H1 (cell line): ENCODE results near the gene DNAH1. TPM values are rescaled to one million over a fixed set of nuclear protein-coding genes. Genes with fewer than 3 reads are reported as not detected.
A peak's percentile ranks its signal among the peaks of the same experiment; 100 is the strongest.

ENCODE experiments used
- CTCF ChIA-PET: fragments of 300-600 bp; sonication (Branson Sonifier 250); formaldehyde crosslinking; loops from one replicate; lab custom pipeline; 2021; ENCODE audit not compliant: partially characterized antibody; lab: Charles Lee
- POLR2A ChIA-PET: fragments of 300-600 bp; sonication (Branson Sonifier 250); formaldehyde crosslinking; loops from one replicate; lab custom pipeline; 2021; ENCODE audit warnings: inconsistent platforms; ENCODE audit not compliant: partially characterized antibody; lab: Charles Lee
- DNase-seq, 2 experiments: peaks; one replicate each; pipeline versions ENCODE4 v3.0.0 to v3.0.0-alpha.2; 2010 to 2022; ENCODE audit warnings: low spot score in 2 of 2, low read depth in 1 of 2, mixed read lengths in 1 of 2
- FAIRE-seq: peaks from 2 replicates; lab custom pipeline; 2011; peaks lifted over from hg19 to GRCh38; lab: Jason Lieb, UNC
- H2AFZ ChIP-seq: 2 replicates; pipeline ENCODE4 v1.8.1; 2012; ENCODE audit warnings: low read length, inconsistent platforms
- H2AK5ac ChIP-seq: 2 replicates; pipeline ENCODE4 v1.6.1; 2013; ENCODE audit warnings: low read depth, low read length
- H2BK120ac ChIP-seq: replicated peaks from 2 replicates; pipeline ENCODE3; 2013; ENCODE audit warnings: low read depth, low read length, inconsistent platforms
- H2BK12ac ChIP-seq: 2 replicates; pipeline ENCODE4 v1.6.1; 2013; ENCODE audit warnings: low read depth, low read length
- H2BK15ac ChIP-seq: 2 replicates; pipeline ENCODE4 v1.6.1; 2013; ENCODE audit warnings: low read length
- H2BK20ac ChIP-seq: 2 replicates; pipeline ENCODE4 v1.6.1; 2013; ENCODE audit warnings: low read length
- H2BK5ac ChIP-seq: 2 replicates; pipeline ENCODE4 v1.6.1; 2013; ENCODE audit warnings: low read depth, low read length
- H3K14ac ChIP-seq: 2 replicates; pipeline ENCODE4 v1.6.1; 2013; ENCODE audit warnings: inconsistent platforms; ENCODE audit not compliant: insufficient read length
- H3K18ac ChIP-seq: 2 replicates; pipeline ENCODE4 v1.6.1; 2013; ENCODE audit warnings: low read length; ENCODE audit errors: extremely low read depth
- H3K23ac ChIP-seq: 2 replicates; pipeline ENCODE4 v1.6.1; 2013; ENCODE audit warnings: inconsistent platforms; ENCODE audit not compliant: insufficient read length
- H3K23me2 ChIP-seq: 2 replicates; pipeline ENCODE4 v1.6.1; 2013; ENCODE audit warnings: low read depth, low read length
- H3K27ac ChIP-seq: 2 replicates; pipeline ENCODE4 v1.6.1; 2011; ENCODE audit warnings: low read depth, low read length, inconsistent platforms
- H3K27me3 ChIP-seq, 4 experiments: replicated peaks in 1 of 4; 1 replicate in 1 of 4; 2 replicates in 3 of 4; pipeline versions ENCODE4 v1.6.1 to v1.8.1; 2011 to 2013; ENCODE audit warnings: low read length in 3 of 4, mild to moderate bottlenecking in 3 of 4, inconsistent platforms in 2 of 4, mixed read lengths in 2 of 4, moderate library complexity in 1 of 4; ENCODE audit not compliant: control insufficient read depth in 3 of 4, insufficient read depth in 3 of 4; ENCODE audit errors: extremely low read depth in 1 of 4
- H3K36me3 ChIP-seq, 4 experiments: 2 replicates each; pipeline versions ENCODE4 v1.6.1 to v1.8.1; 2011 to 2013; ENCODE audit warnings: mild to moderate bottlenecking in 4 of 4, low read length in 3 of 4, moderate library complexity in 2 of 4, control low read depth in 1 of 4, inconsistent platforms in 1 of 4; ENCODE audit not compliant: insufficient read depth in 4 of 4, control insufficient read depth in 2 of 4
- H3K4ac ChIP-seq: replicated peaks from 2 replicates; pipeline ENCODE3; 2013; ENCODE audit warnings: low read length, low read depth, mixed read lengths, inconsistent platforms; ENCODE audit not compliant: insufficient read length
- H3K4me1 ChIP-seq, 4 experiments: replicated peaks in 1 of 4; 1 replicate in 1 of 4; 2 replicates in 3 of 4; pipeline versions ENCODE4 v1.6.1 to v1.8.1; 2011 to 2013; ENCODE audit warnings: low read length in 3 of 4, inconsistent platforms in 2 of 4, mixed read lengths in 1 of 4; ENCODE audit not compliant: insufficient read depth in 4 of 4, control insufficient read depth in 3 of 4
- H3K4me2 ChIP-seq, 2 experiments: 2 replicates each; pipeline versions ENCODE4 v1.6.1 to v1.8.1; 2011 to 2013; ENCODE audit warnings: low read depth in 2 of 2, low read length in 2 of 2, control low read depth in 1 of 2, inconsistent platforms in 1 of 2, mild to moderate bottlenecking in 1 of 2; ENCODE audit not compliant: insufficient read depth in 1 of 2
- H3K4me3 ChIP-seq, 4 experiments: fragments of 200-600, 300-600 bp in 1 of 4; sonication (generic), shearing (Covaris generic), sonication (Bioruptor Twin) in 1 of 4; 2 replicates each; pipeline versions ENCODE4 v1.5.1 to v1.8.1; 2011 to 2016; ENCODE audit warnings: low read length in 4 of 4, low read depth in 3 of 4, control low read depth in 2 of 4, inconsistent platforms in 2 of 4, mild to moderate bottlenecking in 2 of 4, mixed read lengths in 1 of 4, moderate library complexity in 1 of 4; ENCODE audit not compliant: insufficient read depth in 2 of 4; ENCODE audit errors: extremely low read depth in 1 of 4
- H3K56ac ChIP-seq: replicated peaks from 2 replicates; pipeline ENCODE3; 2013; ENCODE audit warnings: low read depth, mild to moderate bottlenecking, mixed read lengths, low read length, inconsistent platforms; ENCODE audit not compliant: insufficient read length
- H3K79me1 ChIP-seq: 2 replicates; pipeline ENCODE4 v1.6.1; 2013; ENCODE audit warnings: low read depth, low read length, control low read depth
- H3K79me2 ChIP-seq, 2 experiments: 2 replicates each; pipeline versions ENCODE4 v1.6.1 to v1.8.1; 2012 to 2013; ENCODE audit warnings: low read length in 2 of 2, mild to moderate bottlenecking in 2 of 2, inconsistent platforms in 1 of 2; ENCODE audit not compliant: insufficient read depth in 2 of 2, control insufficient read depth in 1 of 2
- H3K9ac ChIP-seq, 4 experiments: replicated peaks in 1 of 4; 1 replicate in 1 of 4; 2 replicates in 3 of 4; pipeline versions ENCODE4 v1.6.1 to v1.8.1; 2011 to 2013; ENCODE audit warnings: low read depth in 3 of 4, low read length in 3 of 4, control low read depth in 2 of 4, mild to moderate bottlenecking in 2 of 4, moderate library complexity in 2 of 4, inconsistent platforms in 1 of 4; ENCODE audit errors: extremely low read depth in 1 of 4
- H3K9me3 ChIP-seq, 2 experiments: 2 replicates each; pipeline versions ENCODE4 v1.6.1 to v1.8.1; 2012 to 2013; ENCODE audit warnings: mild to moderate bottlenecking in 2 of 2, moderate library complexity in 2 of 2, control low read depth in 1 of 2, inconsistent platforms in 1 of 2, low read depth in 1 of 2, low read length in 1 of 2, mixed read lengths in 1 of 2; ENCODE audit not compliant: insufficient read depth in 2 of 2
- H4K20me1 ChIP-seq, 2 experiments: replicated peaks in 1 of 2; 2 replicates each; pipeline versions ENCODE3 to v1.8.1; 2011 to 2013; ENCODE audit warnings: inconsistent platforms in 2 of 2, low read length in 2 of 2, mild to moderate bottlenecking in 1 of 2; ENCODE audit not compliant: insufficient read depth in 2 of 2, control insufficient read depth in 1 of 2
- H4K5ac ChIP-seq: 2 replicates; pipeline ENCODE4 v1.6.1; 2013; ENCODE audit warnings: low read length, low read depth, mixed read lengths, inconsistent platforms; ENCODE audit not compliant: insufficient read length
- H4K8ac ChIP-seq: 2 replicates; pipeline ENCODE4 v1.8.0; 2013; ENCODE audit warnings: mild to moderate bottlenecking, moderate library complexity, low read length, inconsistent platforms; ENCODE audit not compliant: insufficient read depth; ENCODE audit errors: extremely low read depth
- H4K91ac ChIP-seq: replicated peaks from 2 replicates; pipeline ENCODE3; 2013; ENCODE audit warnings: low read length, mixed read lengths, inconsistent platforms; ENCODE audit not compliant: insufficient read length
- ASH2L ChIP-seq: fragments of 200-600, 300-600 bp; sonication (generic); IDR thresholded peaks from one replicate; pipeline ENCODE4 v1.7.1; 2017; ENCODE audit warnings: low read length
- BACH1 ChIP-seq: IDR thresholded peaks from 2 replicates; pipeline ENCODE4 v1.6.1; 2012; ENCODE audit warnings: low read length, improper control_type of control experiment
- JUN ChIP-seq: IDR thresholded peaks from 2 replicates; pipeline ENCODE4 v1.6.1; 2011; ENCODE audit warnings: low read depth, mild to moderate bottlenecking, improper control_type of control experiment, low read length
- POLR2A ChIP-seq, 2 experiments: IDR thresholded peaks; 1 replicate in 1 of 2; 2 replicates in 1 of 2; pipeline ENCODE4 v1.6.1; 2011; ENCODE audit warnings: low read depth in 2 of 2, low read length in 2 of 2, mild to moderate bottlenecking in 2 of 2; ENCODE audit errors: control extremely low read depth in 1 of 2
- POLR2AphosphoS5 ChIP-seq: IDR thresholded peaks from 2 replicates; pipeline ENCODE4 v1.6.1; 2011; ENCODE audit warnings: low read depth, low read length
- POU5F1 ChIP-seq: IDR thresholded peaks from 2 replicates; pipeline ENCODE4 v1.6.1; 2011; ENCODE audit warnings: low read depth, mild to moderate bottlenecking, low read length, moderate library complexity
- RXRA ChIP-seq: IDR thresholded peaks from 2 replicates; pipeline ENCODE4 v1.6.1; 2011; ENCODE audit warnings: low read depth, mild to moderate bottlenecking, low read length, moderate library complexity; ENCODE audit not compliant: insufficient read depth
- SIRT6 ChIP-seq: IDR thresholded peaks from one replicate; pipeline ENCODE4 v1.7.1; 2012; ENCODE audit warnings: low read length, inconsistent platforms
- SP2 ChIP-seq: IDR thresholded peaks from 2 replicates; pipeline ENCODE4 v1.6.1; 2012; ENCODE audit warnings: mild to moderate bottlenecking, low read length, inconsistent platforms
- WGBS, 2 experiments: shearing (Covaris generic) in 1 of 2; methylation state at CpG; one replicate each; pipeline versions ENCODE4 v1.1.6 to v1.1.7; 2013 to 2015; ENCODE audit warnings: low lambda C conversion rate in 2 of 2, mixed read lengths in 2 of 2, inconsistent platforms in 1 of 2, low coverage in 1 of 2, missing lambda C conversion rate in 1 of 2; ENCODE audit not compliant: insufficient replicate concordance in 2 of 2, insufficient coverage in 1 of 2, insufficient read length in 1 of 2; ENCODE audit errors: extremely low coverage in 1 of 2, missing lambda C conversion rate in 1 of 2; 5-methylcytosine and 5-hydroxymethylcytosine counted together
- polyA plus RNA-seq, 7 experiments: library from polyadenylated mRNA; depleted of rRNA in 3 of 7; stranded (reverse) in 5 of 7; unstranded in 2 of 7; fragments of >200 nt in 5 of 7; fragments of 200-250 nt in 2 of 7; gene quantifications; 1 replicate in 5 of 7; 2 replicates in 1 of 7; 4 replicates in 1 of 7; pipeline versions ENCODE4 v1.2.1 to v1.2.3, GENCODE V29; 2011 to 2013; ENCODE audit warnings: missing spikeins in 2 of 7, mixed read lengths in 2 of 7
- total RNA-seq: library from RNA; stranded (reverse); fragmentation: NEBNext Ultra II Directional; extraction: Animal tissue kit (Norgen Biotek cat#: 25700); gene quantifications from 2 replicates; pipeline ENCODE4 v1.2.1, GENCODE V29; 2021
- TF ChIP-seq, protein P1 (sequence below), 3 experiments: IDR thresholded peaks; 1 replicate in 2 of 3; 2 replicates in 1 of 3; pipeline versions ENCODE4 v1.5.1 to v1.6.1; 2011; ENCODE audit warnings: low read length in 3 of 3, mild to moderate bottlenecking in 3 of 3, inconsistent platforms in 2 of 3, low read depth in 1 of 3, moderate library complexity in 1 of 3; ENCODE audit not compliant: insufficient read depth in 1 of 3; ENCODE audit errors: control extremely low read depth in 1 of 3

DNAH1 gene
- total and polyA plus RNA-seq, 2 of the 8 experiments (the other 6 are each of a cell fraction or from before 2014, with no cell fraction given), result 1.0 to 1.5 TPM

DNA sequence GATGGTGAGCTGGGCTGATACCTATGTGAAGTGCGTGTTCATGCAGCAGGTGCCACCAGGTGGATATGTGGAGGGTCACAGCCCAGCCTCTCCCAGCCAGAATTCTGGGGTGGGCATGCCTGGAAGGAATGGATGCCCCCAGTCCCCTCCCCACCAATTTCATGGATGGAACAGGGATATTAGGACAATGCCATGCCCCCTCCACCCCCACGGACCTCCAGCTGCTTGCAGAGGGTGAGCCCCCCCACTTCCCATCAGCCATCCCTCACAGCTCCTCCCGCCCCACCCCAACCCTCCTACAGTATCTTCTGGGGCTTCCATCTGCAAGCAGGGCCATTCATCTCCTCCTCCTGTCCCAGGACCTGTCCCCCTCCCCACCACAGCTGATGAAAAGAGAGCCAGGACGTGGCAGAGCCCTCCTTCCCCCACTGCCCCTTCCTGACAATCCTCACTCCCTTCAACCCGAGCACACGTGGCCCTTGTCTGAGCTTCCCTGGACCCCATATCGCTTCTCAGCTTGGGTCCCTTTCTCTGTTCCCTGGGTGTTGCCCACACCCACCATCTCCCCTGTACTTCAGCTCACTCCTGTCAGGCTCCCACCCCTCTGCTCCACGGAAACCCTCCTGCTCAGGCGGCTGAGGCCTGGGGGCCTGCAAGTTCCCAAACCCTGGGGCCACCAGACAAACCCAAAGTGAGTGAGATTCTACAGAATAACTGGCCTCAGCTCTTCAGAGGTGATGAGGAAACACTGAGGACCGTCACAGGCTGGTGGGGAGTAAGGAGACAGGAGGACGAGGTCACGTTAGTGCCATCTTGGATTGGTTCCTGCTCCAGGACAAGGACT, 131.6 kb downstream of the DNAH1 start:
- Histone ChIP-seq H3K23ac (no peak overlapping the region), H3K56ac (no peak overlapping the region), H3K27ac (no peak overlapping the region), H2AFZ (no peak overlapping the region), H3K18ac (no peak overlapping the region), H3K9ac (no peak overlapping the region), H3K4ac (no peak overlapping the region), H4K91ac (peak overlapping the region; percentile 17), H3K23me2 (peaks cover 4% of the 10 kb centered on the region; the same call in 1 of the 2 replicates), H2BK120ac (no peak overlapping the region), H4K8ac (peak overlapping the region; percentile 32; the same call in 1 of the 2 replicates), H3K4me1 (peaks cover 0 to 18% (median 10%) of the 10 kb centered on the region in 4 experiments; a peak in 5 of 7 replicates), H2BK20ac (no peak overlapping the region; the same call in 1 of the 2 replicates), H4K20me1 (no peaks in the 10 kb centered on the region), H3K27me3 (0 out of 7 replicates have a peak, but pooled peaks cover 0 to 2% (median 0%) of the 10 kb centered on the region in 4 experiments), H3K4me3 (no peak overlapping the region), H2BK5ac (0 out of 2 replicates have a peak overlapping the region, but pooled peaks have one; percentile 31), H3K36me3 (no peaks in the 10 kb centered on the region), H3K4me2 (no peak overlapping the region), H2AK5ac (no peak overlapping the region), H2BK12ac (peak overlapping the region; percentile 18), H3K9me3 (no peaks in the 10 kb centered on the region), H3K79me2 (no peaks in the 10 kb centered on the region)
- POLR2A ChIA-PET, result interaction anchor here (1.5 to 12.3 kb wide), 4 partner anchors 12 to 148 kb away, joined by 4 to 112 read pairs (median 6); no protein-coding TSS in a partner anchor
- CTCF ChIA-PET, result interaction anchor here (0.6 to 12.8 kb wide), 31 partner anchors 10 to 382 kb away, joined by 3 to 109 read pairs (median 5); partner anchors contain the start of genes STAB1 and TLR9
- no peak for DNase-seq
- WGBS, 2 experiments, result 80% methylated on average over 11 of the region's 12 CpGs; no CpG with 5 or more reads in 1 of the 2 experiments
- TF ChIP-seq, protein P1, sequence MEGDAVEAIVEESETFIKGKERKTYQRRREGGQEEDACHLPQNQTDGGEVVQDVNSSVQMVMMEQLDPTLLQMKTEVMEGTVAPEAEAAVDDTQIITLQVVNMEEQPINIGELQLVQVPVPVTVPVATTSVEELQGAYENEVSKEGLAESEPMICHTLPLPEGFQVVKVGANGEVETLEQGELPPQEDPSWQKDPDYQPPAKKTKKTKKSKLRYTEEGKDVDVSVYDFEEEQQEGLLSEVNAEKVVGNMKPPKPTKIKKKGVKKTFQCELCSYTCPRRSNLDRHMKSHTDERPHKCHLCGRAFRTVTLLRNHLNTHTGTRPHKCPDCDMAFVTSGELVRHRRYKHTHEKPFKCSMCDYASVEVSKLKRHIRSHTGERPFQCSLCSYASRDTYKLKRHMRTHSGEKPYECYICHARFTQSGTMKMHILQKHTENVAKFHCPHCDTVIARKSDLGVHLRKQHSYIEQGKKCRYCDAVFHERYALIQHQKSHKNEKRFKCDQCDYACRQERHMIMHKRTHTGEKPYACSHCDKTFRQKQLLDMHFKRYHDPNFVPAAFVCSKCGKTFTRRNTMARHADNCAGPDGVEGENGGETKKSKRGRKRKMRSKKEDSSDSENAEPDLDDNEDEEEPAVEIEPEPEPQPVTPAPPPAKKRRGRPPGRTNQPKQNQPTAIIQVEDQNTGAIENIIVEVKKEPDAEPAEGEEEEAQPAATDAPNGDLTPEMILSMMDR (IDR thresholded peaks at IDR 0.05; ENCODE audit: control extremely low read depth in 1 of 3, insufficient read depth in 1 of 3, low read depth in 1 of 3, low read length in 3 of 3), result no peak
- TF ChIP-seq RXRA (no peak), JUN (no peak), POLR2A (IDR thresholded peaks at IDR 0.05; ENCODE audit: control extremely low read depth in 1 of 2, low read depth in 2 of 2, low read length in 2 of 2) (no peak), POLR2AphosphoS5 (no peak), POU5F1 (no peak), BACH1 (no peak), SP2 (no peak), SIRT6 (no peak), ASH2L (no peak)
- TF ChIP-seq, all 59 proteins: peak for 0
- no peak overlapping the region for H4K5ac ChIP-seq
- H3K14ac ChIP-seq, result no peak overlapping the region
- FAIRE-seq, result no peak
- H3K79me1 ChIP-seq, result peaks cover 3% of the 10 kb centered on the region; the same call in 1 of the 2 replicates
- peak overlapping the region; percentile 72; the same call in 1 of the 2 replicates for H2BK15ac ChIP-seq
